ENCODE measurements around the gene FMC1. TPM values are rescaled to one million over a fixed set of nuclear protein-coding genes. Genes with fewer than 3 reads are reported as not detected.
A peak's percentile ranks its signal among the peaks of the same experiment; 100 is the strongest.

FMC1 gene
- polyA plus RNA-seq, 10 donors: 14.9 to 24.8 (median 17.8) TPM

GRCh38 chr7:139370301-139370942 lies 29.3 kb downstream of the FMC1 start:
- no peak for DNase-seq

GRCh38 chr7:139370943-139371313 lies 29.8 kb downstream of the FMC1 start:
- no peak for DNase-seq

GRCh38 chr7:139374246-139374645 lies 33.1 kb downstream of the FMC1 start:
- DNase-seq: no peak

DNA sequence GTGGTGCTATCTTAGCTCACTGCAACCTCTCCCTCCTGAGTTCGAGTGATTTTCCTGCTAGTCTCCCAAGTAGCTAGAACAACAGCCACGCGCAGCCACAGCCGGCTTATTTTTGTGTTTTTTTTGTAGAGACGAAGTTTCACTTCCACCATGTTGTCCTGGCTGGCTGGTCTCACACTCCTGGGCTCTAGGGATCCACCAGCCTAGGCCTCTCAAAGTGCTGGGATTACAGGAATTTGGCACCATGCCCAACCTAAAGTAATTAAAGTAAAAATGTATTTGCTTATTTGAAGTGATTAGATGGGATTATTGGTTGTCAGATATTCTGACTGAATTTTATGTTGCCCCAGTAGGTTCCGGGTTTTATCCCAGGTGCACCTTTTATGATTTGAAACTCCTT lies 41.3 kb downstream of the FMC1 start:
- DNase-seq: peak in 1 of 3 donors; percentile 4

GRCh38 chr7:139384611-139385010 lies 43.5 kb downstream of the FMC1 start:
- no peak for DNase-seq

- DNase-seq: no peak
Measured at GRCh38 chr7:139387594-139387993, 46.5 kb downstream of the FMC1 start.

DNA sequence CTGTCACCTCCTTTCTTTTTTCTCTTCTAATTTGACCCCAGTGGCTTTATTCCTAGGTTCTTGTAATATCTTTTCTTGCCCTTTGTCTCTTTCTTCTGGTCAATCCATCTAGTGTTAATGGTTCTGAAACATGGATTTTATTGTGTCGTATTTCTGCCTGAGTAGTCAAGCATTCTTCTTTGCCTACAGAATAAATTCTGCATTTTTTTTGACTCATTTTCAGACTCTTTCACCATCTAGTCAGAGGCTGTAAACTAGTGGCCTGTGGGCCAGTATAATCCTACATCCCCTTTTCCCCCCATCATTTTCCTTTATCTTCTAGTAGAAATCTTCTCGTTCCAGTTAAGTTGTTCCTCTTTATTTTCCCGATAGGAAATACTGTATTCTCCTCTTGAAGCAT lies 48.0 kb downstream of the FMC1 start:
- DNase-seq: no peak

GRCh38 chr7:139389774-139390173 lies 48.6 kb downstream of the FMC1 start:
- no peak for DNase-seq

GRCh38 chr7:139393621-139394211 lies 52.6 kb downstream of the FMC1 start:
- no peak for DNase-seq

- no peak for DNase-seq
Measured at GRCh38 chr7:139394540-139394939, 53.4 kb downstream of the FMC1 start.

Other genes with a start within 250 kb of the FMC1 start
- gene ZC3HAV1, start 231.6 kb upstream of the FMC1 start, polyA plus RNA-seq (ENCODE audit: insufficient read length in 10 of 10): 10 to 100 TPM in 9 of 10 donors, 1 to 10 TPM in 1; 9.6 to 16.7 (median 12.9) TPM
- 10 to 100 TPM in 4 of 10 donors, 1 to 10 TPM in 6; 6.4 to 14.9 (median 9.0) TPM for gene UBN2, start 110.1 kb upstream of the FMC1 start, polyA plus RNA-seq (ENCODE audit: insufficient read length in 10 of 10)
- 10 to 100 TPM; 46.4 to 94.0 (median 70.0) TPM for gene LUC7L2, start 18.6 kb downstream of the FMC1 start, polyA plus RNA-seq (ENCODE audit: insufficient read length in 10 of 10)
- 1 to 10 TPM in 1 of 10 donors, under 1 TPM in 3, not detected in 6; 0.05 to 1.9 (median 0.49) TPM for gene KLRG2, start 142.3 kb downstream of the FMC1 start, polyA plus RNA-seq (ENCODE audit: insufficient read length in 10 of 10)
- 1 to 10 TPM; 1.3 to 3.5 (median 2.0) TPM for gene CLEC2L, start 182.3 kb downstream of the FMC1 start, polyA plus RNA-seq (ENCODE audit: insufficient read length in 10 of 10)

Data from muscle of back (tissue), 11 donors.